IMR-90 (cell line): ENCODE results near the gene CEP83.

ENCODE experiments used
- CEBPB ChIP-seq: IDR thresholded peaks from 2 replicates; pipeline ENCODE4 v1.6.1; 2012; ENCODE audit warnings: low read depth, low read length, improper control_type of control experiment
- MAFK ChIP-seq: IDR thresholded peaks from 2 replicates; pipeline ENCODE4 v1.6.1; 2012; ENCODE audit warnings: low read depth, low read length, improper control_type of control experiment
- POLR2A ChIP-seq: IDR thresholded peaks from 2 replicates; pipeline ENCODE4 v1.6.1; 2012; ENCODE audit warnings: mild to moderate bottlenecking, low read depth, low read length
- RAD21 ChIP-seq: IDR thresholded peaks from 2 replicates; pipeline ENCODE4 v1.6.1; 2012; ENCODE audit warnings: low read length, improper control_type of control experiment
- SMC3 ChIP-seq: fragments of 150-350 bp; IDR thresholded peaks from 2 replicates; pipeline ENCODE4 v1.6.1; 2016; ENCODE audit warnings: low read depth, mild to moderate bottlenecking, antibody characterized with exemption, low read length, moderate library complexity
- TF ChIP-seq, protein P1 (sequence below): conservative IDR thresholded peaks from 2 replicates; pipeline ENCODE4 v1.5.1; 2012; ENCODE audit warnings: mild to moderate bottlenecking, low read depth, low read length, improper control_type of control experiment
- TF ChIP-seq, protein P2 (sequence below): fragments of 150-350 bp; IDR thresholded peaks from 2 replicates; pipeline ENCODE4 v1.6.1; 2017; ENCODE audit warnings: mild to moderate bottlenecking, antibody characterized with exemption, low read length, low read depth

DNA sequence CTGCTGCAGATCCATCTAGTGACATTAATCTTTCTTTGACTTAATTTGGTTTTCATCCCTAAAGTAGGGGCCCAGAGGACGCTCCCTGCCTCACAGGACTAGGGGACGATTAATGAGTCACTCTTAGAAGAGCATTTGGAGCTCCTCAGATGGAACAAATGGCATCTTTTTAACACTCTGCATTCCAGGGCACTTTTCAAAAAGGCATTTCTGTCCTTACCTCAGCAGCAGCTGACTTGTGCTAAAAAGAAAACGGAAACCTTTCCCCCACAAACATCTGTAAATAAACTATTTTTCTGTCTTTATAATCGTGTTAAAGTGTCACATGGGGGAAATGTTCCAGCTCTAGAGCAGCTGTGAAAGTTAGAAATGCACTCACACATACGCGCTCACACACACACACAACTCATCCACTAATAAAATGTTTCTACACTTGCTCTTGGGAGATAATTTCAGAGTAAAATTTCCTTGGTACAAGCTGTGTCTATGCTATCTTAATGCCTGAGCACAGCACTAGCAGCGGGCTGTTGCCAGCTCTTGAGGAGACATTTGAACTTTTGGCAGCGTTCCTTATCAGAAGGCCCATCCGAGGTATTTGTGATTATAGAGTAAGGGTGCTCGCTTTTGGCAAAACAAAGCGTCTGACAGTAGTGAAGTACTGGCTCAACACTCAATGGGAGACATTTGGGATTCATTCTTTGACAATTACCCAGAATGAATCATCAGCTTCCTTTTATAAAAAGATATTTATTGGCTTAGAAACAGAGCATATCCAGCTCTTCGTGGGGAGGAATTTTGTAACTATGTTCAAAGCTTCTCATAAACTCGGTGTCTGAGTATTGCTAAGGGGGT lies 170.0 kb downstream of the CEP83 start:
- TF ChIP-seq, protein P1, sequence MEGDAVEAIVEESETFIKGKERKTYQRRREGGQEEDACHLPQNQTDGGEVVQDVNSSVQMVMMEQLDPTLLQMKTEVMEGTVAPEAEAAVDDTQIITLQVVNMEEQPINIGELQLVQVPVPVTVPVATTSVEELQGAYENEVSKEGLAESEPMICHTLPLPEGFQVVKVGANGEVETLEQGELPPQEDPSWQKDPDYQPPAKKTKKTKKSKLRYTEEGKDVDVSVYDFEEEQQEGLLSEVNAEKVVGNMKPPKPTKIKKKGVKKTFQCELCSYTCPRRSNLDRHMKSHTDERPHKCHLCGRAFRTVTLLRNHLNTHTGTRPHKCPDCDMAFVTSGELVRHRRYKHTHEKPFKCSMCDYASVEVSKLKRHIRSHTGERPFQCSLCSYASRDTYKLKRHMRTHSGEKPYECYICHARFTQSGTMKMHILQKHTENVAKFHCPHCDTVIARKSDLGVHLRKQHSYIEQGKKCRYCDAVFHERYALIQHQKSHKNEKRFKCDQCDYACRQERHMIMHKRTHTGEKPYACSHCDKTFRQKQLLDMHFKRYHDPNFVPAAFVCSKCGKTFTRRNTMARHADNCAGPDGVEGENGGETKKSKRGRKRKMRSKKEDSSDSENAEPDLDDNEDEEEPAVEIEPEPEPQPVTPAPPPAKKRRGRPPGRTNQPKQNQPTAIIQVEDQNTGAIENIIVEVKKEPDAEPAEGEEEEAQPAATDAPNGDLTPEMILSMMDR, result no peak
- TF ChIP-seq POLR2A (no peak), RAD21 (no peak), CEBPB (no peak), MAFK (no peak), SMC3 (no peak)
- TF ChIP-seq, protein P2, sequence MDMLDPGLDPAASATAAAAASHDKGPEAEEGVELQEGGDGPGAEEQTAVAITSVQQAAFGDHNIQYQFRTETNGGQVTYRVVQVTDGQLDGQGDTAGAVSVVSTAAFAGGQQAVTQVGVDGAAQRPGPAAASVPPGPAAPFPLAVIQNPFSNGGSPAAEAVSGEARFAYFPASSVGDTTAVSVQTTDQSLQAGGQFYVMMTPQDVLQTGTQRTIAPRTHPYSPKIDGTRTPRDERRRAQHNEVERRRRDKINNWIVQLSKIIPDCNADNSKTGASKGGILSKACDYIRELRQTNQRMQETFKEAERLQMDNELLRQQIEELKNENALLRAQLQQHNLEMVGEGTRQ, result no peak
